Caco-2 (cell line): Measurements from ENCODE around the gene FBXL5. TPM values are rescaled to one million over a fixed set of nuclear protein-coding genes. Genes with fewer than 3 reads are reported as not detected.

ENCODE experiments used
- BruUV-seq: library from RNA; stranded (reverse); fragments of 400-500 nt; replicated peaks from 2 replicates; lab custom pipeline; 2021; lab: Mats Ljungman, UMichigan
- CTCF ChIA-PET: fragments of 300-600 bp; sonication (Branson Sonifier 250); formaldehyde crosslinking; loops from one replicate; lab custom pipeline; 2022; ENCODE audit warnings: antibody characterized with exemption; lab: Charles Lee
- POLR2A ChIA-PET: fragments of 300-600 bp; sonication (Branson Sonifier 250); formaldehyde crosslinking; loops from one replicate; lab custom pipeline; 2022; ENCODE audit warnings: antibody characterized with exemption; lab: Charles Lee
- DNase-seq, 2 experiments: peaks; one replicate each; pipeline versions ENCODE4 v3.0.0 to v3.0.0-alpha.2; 2020 to 2022
- H3K27me3 ChIP-seq: replicated peaks from 2 replicates; pipeline ENCODE4 v1.6.0; 2011; ENCODE audit warnings: low read length; ENCODE audit not compliant: control insufficient read depth, insufficient read depth
- H3K36me3 ChIP-seq: 2 replicates; pipeline ENCODE4 v1.5.1; 2011; ENCODE audit warnings: low read length; ENCODE audit not compliant: control insufficient read depth, insufficient read depth
- H3K4me1 ChIP-seq: fragments of 250-450 bp; sonication (Bioruptor Pico); 2 replicates; pipeline ENCODE4 v1.5.1; 2020; ENCODE audit warnings: mild to moderate bottlenecking
- H3K4me3 ChIP-seq: 2 replicates; pipeline ENCODE4 v1.5.1; 2011; ENCODE audit warnings: low read depth, mild to moderate bottlenecking, control low read depth, low read length
- H3K9me3 ChIP-seq: fragments of 250-450 bp; sonication (Bioruptor Pico); 2 replicates; pipeline ENCODE4 v1.5.1; 2020; ENCODE audit warnings: mild to moderate bottlenecking, moderate library complexity
- H3K27ac Mint-ChIP-seq: one replicate; pipeline ENCODE4 v1.8.0; 2022; ENCODE audit warnings: mixed read lengths; ENCODE audit not compliant: unreplicated experiment
- H3K27me3 Mint-ChIP-seq: one replicate; pipeline ENCODE4 v1.8.0; 2022; ENCODE audit warnings: mixed read lengths; ENCODE audit not compliant: insufficient read depth, unreplicated experiment
- H3K36me3 Mint-ChIP-seq: one replicate; pipeline ENCODE4 v1.8.0; 2022; ENCODE audit warnings: mild to moderate bottlenecking, mixed read lengths; ENCODE audit not compliant: insufficient read depth, unreplicated experiment
- H3K4me1 Mint-ChIP-seq: one replicate; pipeline ENCODE4 v1.8.0; 2022; ENCODE audit warnings: low read depth, mixed read lengths; ENCODE audit not compliant: unreplicated experiment
- H3K4me3 Mint-ChIP-seq: one replicate; pipeline ENCODE4 v1.8.0; 2022; ENCODE audit warnings: mild to moderate bottlenecking, moderate library complexity, mixed read lengths; ENCODE audit not compliant: unreplicated experiment
- H3K9me3 Mint-ChIP-seq: one replicate; pipeline ENCODE4 v1.8.0; 2022; ENCODE audit warnings: mixed read lengths; ENCODE audit not compliant: unreplicated experiment
- CTCF ChIP-seq, 2 experiments: fragments of 200-600 bp in 1 of 2; IDR thresholded peaks; 1 replicate in 1 of 2; 2 replicates in 1 of 2; pipeline versions ENCODE4 v1.5.1 to v1.8.0; 2011 to 2022; ENCODE audit warnings: antibody characterized with exemption in 1 of 2, control low read depth in 1 of 2, inconsistent platforms in 1 of 2, low read depth in 1 of 2, low read length in 1 of 2, mild to moderate bottlenecking in 1 of 2, moderate library complexity in 1 of 2; ENCODE audit not compliant: insufficient read depth in 1 of 2, severe bottlenecking in 1 of 2, unreplicated experiment in 1 of 2
- intact Hi-C: fragments of 100-400 bp; cut with micrococcal nuclease; formaldehyde crosslinking; loops from one replicate; pipeline ENCODE4 v1.10.0; 2022; ENCODE audit not compliant: unreplicated experiment
- total RNA-seq: library from RNA; stranded (reverse); gene quantifications from 2 replicates; pipeline ENCODE4 v1.2.3, GENCODE V29; 2022

Gene FBXL5
- total RNA-seq, 1 experiment from 2014 or later = 29.1 TPM

GRCh38 chr4:15695729-15696128 is 40.6 kb upstream of the FBXL5 start:
- Mint-ChIP-seq H3K9me3 (peaks cover 42% of the 10 kb centered on the region), H3K36me3 (peaks cover 13% of the 10 kb centered on the region), H3K27me3 (no peaks in the 10 kb centered on the region), H3K4me3 (no peak overlapping the region), H3K27ac (no peak overlapping the region), H3K4me1 (peaks cover 26% of the 10 kb centered on the region)
- H3K36me3 ChIP-seq = no peaks in the 10 kb centered on the region
- H3K9me3 ChIP-seq = no peaks in the 10 kb centered on the region; the same call in 1 of the 2 replicates
- H3K27me3 ChIP-seq = no peaks in the 10 kb centered on the region
- no TSS peak for BruUV-seq
- H3K4me1 ChIP-seq = peaks cover 21% of the 10 kb centered on the region
- DNase-seq = no peak
- CTCF ChIA-PET = no interaction called here
- no peak for TF ChIP-seq CTCF (IDR thresholded peaks at IDR 0.05; ENCODE audit: insufficient read depth in 1 of 2, low read depth in 1 of 2, low read length in 1 of 2, severe bottlenecking in 1 of 2, unreplicated experiment in 1 of 2)
- no peak overlapping the region for H3K4me3 ChIP-seq
- POLR2A ChIA-PET = no interaction called here
- intact Hi-C loops = no loop called here

GRCh38 chr4:15695240-15695699 is 40.1 kb upstream of the FBXL5 start:
- intact Hi-C loops = no loop called here
- no peaks in the 10 kb centered on the region; the same call in 1 of the 2 replicates for H3K9me3 ChIP-seq
- CTCF ChIA-PET = no interaction called here
- Mint-ChIP-seq H3K4me1 (peaks cover 29% of the 10 kb centered on the region), H3K4me3 (no peak overlapping the region), H3K27me3 (no peaks in the 10 kb centered on the region), H3K27ac (no peak overlapping the region), H3K36me3 (peaks cover 13% of the 10 kb centered on the region), H3K9me3 (peaks cover 39% of the 10 kb centered on the region)
- peaks cover 26% of the 10 kb centered on the region for H3K4me1 ChIP-seq
- no peaks in the 10 kb centered on the region for H3K27me3 ChIP-seq
- POLR2A ChIA-PET = no interaction called here
- no peak for TF ChIP-seq CTCF (IDR thresholded peaks at IDR 0.05; ENCODE audit: insufficient read depth in 1 of 2, low read depth in 1 of 2, low read length in 1 of 2, severe bottlenecking in 1 of 2, unreplicated experiment in 1 of 2)
- no peak overlapping the region for H3K4me3 ChIP-seq
- no TSS peak for BruUV-seq
- DNase-seq = no peak
- no peaks in the 10 kb centered on the region for H3K36me3 ChIP-seq

GRCh38 chr4:15694431-15694830 is 39.3 kb upstream of the FBXL5 start:
- Mint-ChIP-seq H3K9me3 (peaks cover 31% of the 10 kb centered on the region), H3K4me3 (no peak overlapping the region), H3K36me3 (peaks cover 7% of the 10 kb centered on the region), H3K4me1 (peaks cover 25% of the 10 kb centered on the region), H3K27ac (no peak overlapping the region), H3K27me3 (no peaks in the 10 kb centered on the region)
- CTCF ChIA-PET = no interaction called here
- DNase-seq = no peak
- intact Hi-C loops = no loop called here
- no peaks in the 10 kb centered on the region for H3K36me3 ChIP-seq
- no peaks in the 10 kb centered on the region; the same call in none of the 2 replicates for H3K9me3 ChIP-seq
- no peak for TF ChIP-seq CTCF (IDR thresholded peaks at IDR 0.05; ENCODE audit: insufficient read depth in 1 of 2, low read depth in 1 of 2, low read length in 1 of 2, severe bottlenecking in 1 of 2, unreplicated experiment in 1 of 2)
- H3K4me3 ChIP-seq = no peak overlapping the region
- POLR2A ChIA-PET = no interaction called here
- H3K27me3 ChIP-seq = no peaks in the 10 kb centered on the region
- no TSS peak for BruUV-seq
- H3K4me1 ChIP-seq = peaks cover 30% of the 10 kb centered on the region
